ENCODE data around the gene ARHGAP6.

ARHGAP6 gene

GRCh38 chrX:11298600-11298999 is 367.1 kb downstream of the ARHGAP6 start:
- Mint-ChIP-seq H3K27ac (no peak overlapping the region), H3K9me3 (no peaks in the 10 kb centered on the region), H3K36me3 (no peaks in the 10 kb centered on the region), H3K27me3 (no peaks in the 10 kb centered on the region), H3K4me1 (no peaks in the 10 kb centered on the region), H3K4me3 (no peak overlapping the region)

- Mint-ChIP-seq H3K27me3 (no peaks in the 10 kb centered on the region), H3K9me3 (no peaks in the 10 kb centered on the region), H3K4me3 (no peak overlapping the region), H3K27ac (no peak overlapping the region), H3K4me1 (no peaks in the 10 kb centered on the region), H3K36me3 (no peaks in the 10 kb centered on the region)
Observed at GRCh38 chrX:11296051-11296450, 369.7 kb downstream of the ARHGAP6 start.

DNA sequence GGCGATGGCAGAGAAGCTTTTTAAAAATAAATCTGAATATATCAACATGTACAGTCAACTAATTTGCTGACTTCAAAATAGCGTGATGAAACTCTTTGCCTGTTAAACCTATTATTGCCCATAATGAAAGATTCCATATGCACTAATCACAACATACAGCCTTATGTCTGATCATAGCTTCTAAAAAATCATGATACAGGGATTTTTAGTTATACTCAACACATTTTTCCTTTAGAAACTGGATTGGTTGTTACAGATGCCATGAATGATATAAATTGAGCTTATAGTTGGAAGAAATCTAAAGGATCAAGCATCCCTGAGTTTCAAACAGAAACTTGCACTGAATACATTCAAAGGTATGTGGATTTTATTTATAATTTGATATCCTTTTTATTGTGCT is 372.6 kb downstream of the ARHGAP6 start, which contains the start of gene AMELX:
AMELX (plus strand) TSS at position 301 of the 400 bp plus-strand sequence. CDS start 1,376 bp downstream, outside the sequence.
- no peaks in the 10 kb centered on the region for H3K4me1 Mint-ChIP-seq
- H3K36me3 Mint-ChIP-seq: no peaks in the 10 kb centered on the region
- no peak within 1 kb of the TSS for H3K4me3 Mint-ChIP-seq
- no peaks in the 10 kb centered on the region for H3K9me3 Mint-ChIP-seq
- H3K27me3 Mint-ChIP-seq: no peaks in the 10 kb centered on the region
- no peak within 1 kb of the TSS for H3K27ac Mint-ChIP-seq

DNA sequence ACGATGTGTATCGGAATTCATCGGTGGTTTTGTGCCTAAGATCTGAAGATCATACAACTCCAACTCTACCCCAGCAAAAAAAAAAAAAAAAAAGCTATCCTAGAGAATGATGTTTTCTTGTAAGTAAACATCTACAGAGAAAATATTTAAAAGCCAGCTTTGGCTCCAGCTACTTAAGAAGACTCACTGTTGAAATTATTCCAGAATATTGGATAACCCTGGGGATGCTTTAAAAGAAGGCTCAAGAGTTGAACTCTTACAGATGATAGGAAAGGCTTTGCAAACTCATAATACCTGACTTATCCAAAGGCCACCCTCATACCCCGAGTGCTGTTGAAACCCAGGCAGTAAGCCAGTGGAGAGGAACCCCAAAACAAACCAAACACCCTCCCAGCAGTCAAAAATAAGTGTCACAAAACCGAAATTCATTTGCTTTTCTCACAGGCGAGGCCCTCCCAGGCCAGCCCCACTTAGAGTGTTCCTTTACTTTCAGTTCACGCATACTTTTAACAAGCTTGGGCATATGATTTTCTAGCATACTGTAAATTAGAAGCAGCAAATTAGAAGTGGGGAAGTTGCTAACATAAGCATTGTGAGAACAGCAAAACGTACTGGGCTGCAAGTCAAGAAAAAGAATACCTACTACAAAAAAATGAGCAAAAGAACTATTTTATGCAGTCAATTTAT is 375.2 kb downstream of the ARHGAP6 start:
- no peaks in the 10 kb centered on the region for H3K36me3 Mint-ChIP-seq
- no peaks in the 10 kb centered on the region for H3K9me3 Mint-ChIP-seq
- H3K4me3 Mint-ChIP-seq: no peak overlapping the region
- H3K4me1 Mint-ChIP-seq: no peaks in the 10 kb centered on the region
- no peak overlapping the region for H3K27ac Mint-ChIP-seq
- H3K27me3 Mint-ChIP-seq: no peaks in the 10 kb centered on the region

DNA sequence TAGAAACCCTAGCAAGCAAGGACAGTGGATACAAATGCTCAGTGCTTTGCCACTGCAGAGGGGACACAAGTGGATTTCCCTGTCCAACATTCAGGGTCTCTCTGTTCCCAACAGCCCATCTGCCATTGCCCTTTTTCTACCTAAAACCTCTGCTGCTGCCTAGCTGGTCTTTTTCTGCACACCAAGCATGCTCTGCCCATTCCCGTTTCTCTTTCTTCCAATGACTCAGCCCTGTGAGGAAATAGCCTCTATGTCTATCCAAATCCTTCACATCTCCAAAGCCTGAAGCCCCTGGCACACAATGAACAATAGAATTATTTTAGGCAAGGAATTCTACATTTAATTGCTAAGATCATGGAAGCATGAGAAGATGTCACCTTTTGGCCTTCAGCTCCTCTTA is 378.2 kb downstream of the ARHGAP6 start:
- Mint-ChIP-seq H3K27ac (no peak overlapping the region), H3K4me1 (no peaks in the 10 kb centered on the region)

GRCh38 chrX:11285651-11286050 is 380.1 kb downstream of the ARHGAP6 start:
- no peaks in the 10 kb centered on the region for H3K4me1 Mint-ChIP-seq
- no peak overlapping the region for H3K4me3 Mint-ChIP-seq
- no peaks in the 10 kb centered on the region for H3K9me3 Mint-ChIP-seq
- no peaks in the 10 kb centered on the region for H3K27me3 Mint-ChIP-seq
- no peak overlapping the region for H3K27ac Mint-ChIP-seq
- H3K36me3 Mint-ChIP-seq: no peaks in the 10 kb centered on the region

More for the DNA sequence above, 378.2 kb downstream of the ARHGAP6 start:
- no peak overlapping the region for H3K4me3 Mint-ChIP-seq
- no peaks in the 10 kb centered on the region for H3K27me3 Mint-ChIP-seq
- H3K9me3 Mint-ChIP-seq: no peaks in the 10 kb centered on the region
- no peaks in the 10 kb centered on the region for H3K36me3 Mint-ChIP-seq

- Mint-ChIP-seq H3K36me3 (no peaks in the 10 kb centered on the region), H3K4me1 (no peaks in the 10 kb centered on the region), H3K9me3 (no peaks in the 10 kb centered on the region), H3K27ac (no peak overlapping the region), H3K4me3 (no peak overlapping the region), H3K27me3 (no peaks in the 10 kb centered on the region)
Observed at GRCh38 chrX:11282043-11282442, 383.7 kb downstream of the ARHGAP6 start.

GRCh38 chrX:11273544-11273943 is 392.2 kb downstream of the ARHGAP6 start:
- no peaks in the 10 kb centered on the region for H3K4me1 Mint-ChIP-seq
- no peak overlapping the region for H3K4me3 Mint-ChIP-seq
- H3K36me3 Mint-ChIP-seq: no peaks in the 10 kb centered on the region
- H3K27me3 Mint-ChIP-seq: no peaks in the 10 kb centered on the region
- no peak overlapping the region for H3K27ac Mint-ChIP-seq
- no peaks in the 10 kb centered on the region for H3K9me3 Mint-ChIP-seq

GRCh38 chrX:11272863-11273262 is 392.9 kb downstream of the ARHGAP6 start:
- no peaks in the 10 kb centered on the region for H3K9me3 Mint-ChIP-seq
- H3K4me1 Mint-ChIP-seq: no peaks in the 10 kb centered on the region
- H3K4me3 Mint-ChIP-seq: no peak overlapping the region
- H3K27me3 Mint-ChIP-seq: no peaks in the 10 kb centered on the region
- H3K27ac Mint-ChIP-seq: no peak overlapping the region
- H3K36me3 Mint-ChIP-seq: no peaks in the 10 kb centered on the region

DNA sequence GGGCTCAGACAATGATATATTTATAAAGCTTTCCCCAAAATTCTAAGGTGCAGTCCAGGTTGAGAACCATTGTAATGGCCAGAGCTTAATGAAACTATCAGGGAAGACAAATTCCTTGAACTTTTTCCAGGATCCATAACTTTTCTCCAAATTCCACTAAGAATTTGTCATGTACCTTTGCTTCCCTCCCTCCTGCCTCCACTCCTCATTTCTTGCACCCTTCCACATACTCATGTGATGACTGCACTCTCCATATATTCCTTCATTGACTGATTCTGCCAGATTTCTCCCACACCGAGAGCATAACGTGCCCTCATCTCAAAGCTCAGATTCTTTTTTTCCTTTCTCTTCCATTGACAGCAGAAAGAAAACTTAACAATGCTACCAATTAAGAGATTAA is 393.4 kb downstream of the ARHGAP6 start:
- H3K9me3 Mint-ChIP-seq: no peaks in the 10 kb centered on the region
- no peak overlapping the region for H3K4me3 Mint-ChIP-seq
- no peaks in the 10 kb centered on the region for H3K27me3 Mint-ChIP-seq
- no peaks in the 10 kb centered on the region for H3K36me3 Mint-ChIP-seq
- no peaks in the 10 kb centered on the region for H3K4me1 Mint-ChIP-seq
- no peak overlapping the region for H3K27ac Mint-ChIP-seq

GRCh38 chrX:11269996-11270395 is 395.7 kb downstream of the ARHGAP6 start:
- no peaks in the 10 kb centered on the region for H3K27me3 Mint-ChIP-seq
- no peaks in the 10 kb centered on the region for H3K36me3 Mint-ChIP-seq
- H3K9me3 Mint-ChIP-seq: no peaks in the 10 kb centered on the region
- no peak overlapping the region for H3K4me3 Mint-ChIP-seq
- no peaks in the 10 kb centered on the region for H3K4me1 Mint-ChIP-seq
- no peak overlapping the region for H3K27ac Mint-ChIP-seq

GRCh38 chrX:11269006-11269405 is 396.7 kb downstream of the ARHGAP6 start:
- Mint-ChIP-seq H3K9me3 (no peaks in the 10 kb centered on the region), H3K27me3 (no peaks in the 10 kb centered on the region), H3K27ac (no peak overlapping the region), H3K4me3 (no peak overlapping the region), H3K36me3 (no peaks in the 10 kb centered on the region), H3K4me1 (no peaks in the 10 kb centered on the region)

DNA sequence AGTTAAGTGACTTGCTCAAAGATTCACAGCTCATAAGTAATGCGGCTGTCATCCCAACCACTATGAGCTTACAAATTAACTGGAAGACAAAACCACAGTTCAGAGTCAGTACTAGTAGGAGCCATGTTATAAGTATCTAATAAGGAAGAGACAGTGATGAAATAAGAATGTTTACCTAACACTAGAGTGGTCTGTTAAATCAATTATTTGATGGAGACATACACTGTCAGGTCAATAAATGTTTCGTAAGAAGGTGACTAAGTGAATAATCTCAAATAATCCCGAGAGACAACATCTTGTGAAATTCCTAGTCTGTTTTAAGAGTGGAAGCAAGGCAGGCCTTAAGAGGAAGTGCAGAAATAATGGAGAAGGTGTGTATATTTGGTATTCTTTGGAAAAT is 398.3 kb downstream of the ARHGAP6 start:
- Mint-ChIP-seq H3K27me3 (no peaks in the 10 kb centered on the region), H3K36me3 (no peaks in the 10 kb centered on the region), H3K4me3 (no peak overlapping the region), H3K4me1 (no peaks in the 10 kb centered on the region), H3K27ac (no peak overlapping the region), H3K9me3 (no peaks in the 10 kb centered on the region)

- no peaks in the 10 kb centered on the region for H3K27me3 Mint-ChIP-seq
Observed at GRCh38 chrX:11266573-11267003, 399.1 kb downstream of the ARHGAP6 start.

DNA sequence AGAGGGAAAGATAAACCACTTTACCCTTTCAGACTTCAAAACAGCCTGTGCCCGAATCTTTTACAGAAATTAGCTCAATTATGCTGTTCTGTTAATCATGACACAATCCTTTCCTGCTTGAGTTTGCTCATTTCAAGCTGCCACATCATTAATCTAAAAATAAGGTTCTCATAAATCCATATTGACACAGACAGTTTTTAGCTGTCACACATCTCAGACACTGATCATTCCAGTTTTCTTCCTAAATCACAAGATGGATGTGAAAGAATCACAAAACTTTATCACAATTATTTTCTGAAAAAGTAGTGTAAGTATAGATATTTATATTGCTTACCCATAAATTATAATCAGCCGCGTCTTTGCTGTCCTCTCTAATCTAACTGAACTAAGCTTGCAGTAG is 400.4 kb downstream of the ARHGAP6 start:
- no peaks in the 10 kb centered on the region for H3K4me1 Mint-ChIP-seq
- H3K4me3 Mint-ChIP-seq: no peak overlapping the region
- no peak overlapping the region for H3K27ac Mint-ChIP-seq
- H3K36me3 Mint-ChIP-seq: no peaks in the 10 kb centered on the region
- H3K9me3 Mint-ChIP-seq: no peaks in the 10 kb centered on the region
- no peaks in the 10 kb centered on the region for H3K27me3 Mint-ChIP-seq

More at GRCh38 chrX:11266573-11267003, 399.1 kb downstream of the ARHGAP6 start:
- Mint-ChIP-seq H3K4me1 (no peaks in the 10 kb centered on the region), H3K9me3 (no peaks in the 10 kb centered on the region), H3K36me3 (no peaks in the 10 kb centered on the region), H3K27ac (no peak overlapping the region), H3K4me3 (no peak overlapping the region)

GRCh38 chrX:11264925-11265324 is 400.8 kb downstream of the ARHGAP6 start:
- Mint-ChIP-seq H3K9me3 (no peaks in the 10 kb centered on the region), H3K4me1 (no peaks in the 10 kb centered on the region), H3K27ac (no peak overlapping the region), H3K27me3 (no peaks in the 10 kb centered on the region), H3K4me3 (no peak overlapping the region), H3K36me3 (no peaks in the 10 kb centered on the region)

GRCh38 chrX:11261260-11261659 is 404.5 kb downstream of the ARHGAP6 start:
- no peaks in the 10 kb centered on the region for H3K36me3 Mint-ChIP-seq
- H3K4me3 Mint-ChIP-seq: no peak overlapping the region
- H3K9me3 Mint-ChIP-seq: peaks cover 5% of the 10 kb centered on the region
- H3K4me1 Mint-ChIP-seq: no peaks in the 10 kb centered on the region
- H3K27me3 Mint-ChIP-seq: no peaks in the 10 kb centered on the region
- no peak overlapping the region for H3K27ac Mint-ChIP-seq

Measured in activated naive CD4-positive, alpha-beta T cell treated with anti-CD3 and anti-CD28 coated beads, Interleukin-2, amount 50 U/mL, for 24 hours (primary cell).